ENCODE measurements around the gene RBM15B.
"Not testable (repeated sequence)": the region's sequence is repeated elsewhere in the genome, so short reads cannot be mapped to it uniquely, and the experiment has no call there.

The RBM15B gene

DNA sequence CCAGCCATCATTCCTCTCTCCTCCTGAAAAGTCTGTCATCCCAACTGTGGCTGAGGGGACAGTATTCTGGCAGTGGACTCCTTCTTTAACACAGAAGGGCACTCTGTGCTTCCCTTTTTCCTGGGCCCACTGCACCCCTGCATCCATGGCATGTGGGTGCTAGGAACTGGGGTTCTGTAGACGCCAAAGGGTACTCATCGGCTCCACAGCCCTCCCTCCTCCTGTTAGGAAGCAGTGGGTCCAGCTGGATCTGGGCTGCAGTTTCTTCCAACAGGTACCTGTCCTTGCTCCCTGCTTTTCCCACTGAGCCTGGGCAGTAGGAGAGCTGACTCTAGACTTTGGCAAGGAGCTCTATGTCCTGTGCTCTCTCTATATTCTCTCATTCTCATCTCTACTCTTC is 12.4 kb upstream of the RBM15B start:
- no peak for DNase-seq

DNA sequence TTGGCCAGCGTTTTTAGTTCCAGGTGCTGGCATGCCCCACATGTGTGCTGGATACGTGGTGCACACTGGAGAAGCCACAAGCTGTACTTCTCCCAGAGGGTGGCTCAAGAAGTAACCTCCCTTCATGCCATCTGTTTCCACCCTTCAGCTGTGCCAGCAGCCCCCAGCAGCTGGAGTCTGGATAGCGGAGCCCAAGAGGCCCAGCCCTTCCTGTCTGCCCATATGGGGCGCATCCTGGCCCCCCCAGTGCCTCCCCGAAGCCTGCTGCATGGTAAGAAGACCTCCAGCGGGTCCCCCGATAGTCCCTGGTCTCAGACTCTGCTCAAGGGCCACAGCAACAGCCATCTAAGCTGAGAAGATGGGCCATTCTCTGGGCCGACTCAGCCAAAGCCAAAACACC is 11.8 kb upstream of the RBM15B start:
- no peak for DNase-seq

DNA sequence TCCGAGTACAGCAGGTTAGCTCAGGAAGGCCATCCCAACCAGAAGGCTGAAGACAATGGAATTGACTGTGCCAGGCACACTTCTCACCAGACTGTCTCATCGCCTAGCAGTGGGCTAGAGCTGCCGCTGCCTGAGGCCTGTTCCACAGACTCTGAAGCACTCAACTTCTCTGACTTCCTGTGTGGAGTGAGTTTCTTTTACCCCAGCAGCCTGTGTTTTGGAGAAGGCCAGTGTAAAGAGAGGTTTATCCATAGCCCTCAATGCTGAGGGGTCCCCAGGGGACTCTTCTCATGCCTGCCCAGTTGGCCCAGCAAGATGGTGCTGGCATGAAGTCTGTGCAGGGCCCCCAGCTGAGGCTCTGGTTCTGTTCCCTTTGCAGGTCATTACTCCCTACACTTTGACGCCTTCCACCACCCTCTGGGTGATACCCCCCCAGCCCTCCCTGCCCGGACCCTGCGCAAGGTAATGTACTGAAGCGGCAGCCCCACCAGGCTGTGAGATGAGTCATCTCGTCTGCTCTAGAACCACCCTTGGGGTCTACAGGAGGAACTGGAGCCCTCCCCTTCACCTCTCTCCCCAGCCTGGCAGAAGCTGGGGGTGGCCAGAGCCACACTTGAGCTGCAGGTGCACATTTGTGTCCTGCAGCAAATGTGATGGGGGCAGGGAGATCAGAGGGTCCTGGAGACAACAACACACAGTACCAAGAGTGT is 11.2 kb upstream of the RBM15B start:
- no peak for DNase-seq

DNA sequence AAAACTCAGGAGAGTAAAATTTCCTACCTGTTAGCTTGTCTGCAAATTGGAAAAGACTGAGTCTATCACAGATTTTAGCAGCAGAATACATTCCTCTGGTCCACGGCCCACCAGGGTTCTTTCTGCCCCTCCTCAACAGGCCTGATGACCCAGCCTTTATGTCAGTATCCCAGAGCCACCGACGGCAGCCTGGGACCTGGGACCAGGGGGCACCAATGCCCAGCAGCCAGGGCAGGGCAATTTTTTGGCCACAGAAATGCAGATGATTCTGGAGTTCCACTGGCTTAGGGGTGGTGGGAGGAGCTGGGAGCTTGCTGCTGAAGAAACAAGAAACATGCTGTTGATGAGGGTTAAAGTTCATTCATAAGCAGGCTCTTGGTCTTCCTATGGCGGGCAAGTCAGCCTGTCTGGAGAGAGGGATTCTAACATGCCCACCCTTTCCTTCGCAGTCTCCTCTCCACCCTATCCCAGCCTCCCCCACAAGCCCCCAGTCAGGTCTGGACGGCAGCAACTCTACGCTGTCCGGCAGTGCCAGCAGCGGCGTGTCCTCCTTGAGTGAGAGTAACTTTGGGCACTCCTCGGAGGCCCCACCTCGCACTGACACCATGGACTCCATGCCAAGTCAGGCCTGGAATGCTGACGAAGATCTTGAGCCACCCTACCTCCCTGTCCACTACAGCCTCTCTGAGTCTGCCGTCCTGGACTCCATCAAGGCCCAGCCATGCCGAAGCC is 10.3 kb upstream of the RBM15B start:
- DNase-seq, result no peak

DNA sequence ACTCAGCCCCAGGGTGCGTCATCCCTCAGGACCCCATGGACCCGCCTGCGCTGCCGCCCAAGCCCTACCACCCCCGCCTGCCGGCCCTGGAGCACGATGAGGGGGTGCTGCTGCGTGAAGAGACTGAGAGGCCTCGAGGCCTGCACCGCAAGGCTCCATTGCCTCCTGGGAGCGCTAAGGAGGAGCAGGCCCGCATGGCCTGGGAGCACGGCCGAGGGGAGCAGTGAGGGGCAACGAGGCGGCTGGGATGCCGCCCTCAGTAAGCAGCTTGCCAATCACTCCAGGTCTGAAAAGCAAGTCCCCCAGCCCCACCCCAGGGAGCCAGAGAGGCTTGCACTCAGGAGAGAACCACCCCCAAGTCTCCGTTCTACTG is 9.8 kb upstream of the RBM15B start:
- no peak for DNase-seq

DNA sequence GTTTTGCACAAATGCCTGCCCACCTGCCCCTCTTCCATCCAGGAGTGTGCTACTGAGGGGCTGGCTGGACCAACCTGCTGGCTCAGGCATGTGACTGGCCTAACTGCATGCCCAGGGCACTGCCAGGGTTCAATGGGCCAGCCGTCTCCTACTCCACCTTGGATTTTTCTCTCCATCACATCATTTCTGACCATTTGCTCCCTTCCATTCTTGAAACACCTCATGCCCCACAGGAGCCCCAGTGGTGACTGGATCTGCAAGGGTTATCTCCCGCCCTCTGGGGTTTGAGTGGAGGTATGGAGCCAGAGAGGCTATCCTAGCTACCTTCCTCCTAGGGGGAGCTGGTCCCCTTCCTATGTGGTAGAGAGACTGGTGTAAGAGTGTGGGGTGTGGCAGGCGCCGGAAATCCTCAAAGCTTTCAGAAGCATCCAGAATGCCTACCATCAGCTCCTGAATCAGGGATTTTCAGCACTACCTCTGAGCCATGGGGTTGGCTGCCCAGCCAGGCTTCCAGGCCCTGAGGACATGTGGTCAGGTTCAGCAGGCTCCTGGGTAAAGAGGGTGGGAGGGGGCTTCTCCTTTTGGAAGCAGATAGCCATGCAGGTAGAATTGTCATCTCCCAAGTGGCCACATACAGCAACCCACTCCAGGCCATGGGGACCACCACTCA is 8.9 kb upstream of the RBM15B start:
- no peak for DNase-seq

DNA sequence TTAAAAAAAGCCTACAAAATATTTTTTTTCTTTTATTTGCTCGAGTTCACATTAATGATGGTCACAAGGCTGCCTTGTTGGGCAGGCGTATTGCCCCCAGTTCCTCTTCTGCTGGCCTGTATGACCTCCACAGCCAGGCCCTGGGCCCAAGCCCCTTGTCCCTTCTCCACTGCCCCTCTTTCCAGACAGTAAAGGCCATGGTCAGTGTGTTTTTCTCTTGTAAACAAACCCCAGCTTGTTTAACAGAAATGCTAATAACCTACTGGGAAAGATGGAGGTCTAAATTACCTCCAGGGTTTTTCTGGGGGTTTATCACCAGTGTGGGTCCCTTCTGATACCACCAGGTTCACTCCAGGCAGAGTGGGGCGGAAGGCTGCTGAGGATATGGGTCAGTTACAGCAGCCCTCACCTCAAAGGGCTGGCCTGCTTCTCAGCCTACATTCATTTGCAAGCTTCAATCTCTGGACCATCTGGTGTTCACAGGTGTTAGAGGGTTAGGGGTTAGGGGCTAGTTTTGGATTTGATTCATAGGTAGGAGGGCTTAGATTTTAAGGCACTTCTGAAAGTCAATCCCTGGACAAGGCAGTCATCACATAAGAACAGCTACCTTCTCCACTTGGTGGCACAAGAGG is 8.0 kb upstream of the RBM15B start:
- DNase-seq, result no peak

DNA sequence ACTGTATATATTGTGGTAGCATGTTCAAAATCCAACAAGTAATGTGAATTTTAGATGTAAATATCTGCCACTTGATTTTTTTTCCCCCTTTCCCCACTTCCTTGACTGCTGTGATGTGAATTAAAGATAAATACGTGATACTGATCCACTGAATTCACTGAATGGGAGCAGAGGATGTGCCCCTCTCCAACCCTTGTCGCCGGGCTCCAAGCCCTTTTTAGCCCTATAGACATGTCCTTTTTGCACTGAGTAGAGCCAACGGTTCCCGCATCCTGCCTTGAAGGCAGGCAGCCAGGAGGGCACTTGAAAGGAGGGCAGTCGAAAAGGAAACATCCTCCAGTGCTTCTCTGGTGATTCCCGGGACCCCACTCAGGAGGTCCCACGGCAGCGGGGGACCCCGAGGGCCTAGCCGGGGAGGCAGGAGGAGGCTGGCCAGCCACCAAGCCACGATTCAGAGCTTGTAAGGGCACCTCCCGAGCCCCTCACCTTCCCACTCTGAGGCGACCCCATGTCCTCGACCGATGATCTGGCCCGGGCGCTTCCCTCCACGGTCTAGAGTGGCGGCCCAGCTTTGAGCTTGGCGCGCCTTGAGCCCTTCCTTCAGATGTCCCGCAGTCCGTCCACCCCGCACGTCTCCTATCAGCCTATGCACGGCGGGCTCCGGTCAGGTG is 6.9 kb upstream of the RBM15B start:
- DNase-seq, result peak; percentile 27

DNA sequence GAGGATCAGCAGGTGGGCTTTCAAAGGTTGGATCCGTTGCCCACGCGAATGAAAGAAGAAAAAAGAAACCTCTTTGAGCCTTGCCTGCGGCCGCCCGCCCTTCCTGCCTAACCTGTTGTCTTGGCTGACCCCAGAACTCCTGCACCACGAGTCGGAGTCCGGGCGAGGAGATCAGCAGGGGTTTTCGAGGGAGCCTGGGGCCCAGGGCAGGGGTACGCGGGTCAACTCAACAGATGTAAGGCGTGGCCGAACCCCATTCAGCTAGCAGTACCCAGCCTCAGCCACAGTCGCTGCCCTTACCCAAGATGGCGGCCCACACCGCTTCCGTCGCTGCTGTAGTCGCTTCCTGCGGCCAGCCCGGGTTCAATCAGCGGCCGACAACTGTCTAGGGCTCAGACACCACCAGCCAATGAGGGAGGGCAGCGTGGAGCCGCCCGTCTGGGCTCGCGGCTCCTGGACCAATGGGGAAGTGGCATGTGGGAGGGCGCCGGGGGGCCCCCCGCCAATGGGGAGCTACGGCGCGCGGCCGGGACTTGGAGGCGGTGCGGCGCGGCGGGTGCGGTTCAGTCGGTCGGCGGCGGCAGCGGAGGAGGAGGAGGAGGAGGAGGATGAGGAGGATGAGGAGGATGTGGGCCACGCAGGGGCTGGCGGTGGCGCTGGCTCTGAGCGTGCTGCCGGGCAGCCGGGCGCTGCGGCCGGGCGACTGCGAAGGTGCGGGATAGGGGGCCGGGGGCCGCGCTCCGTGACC is 6.2 kb upstream of the RBM15B start, which contains the start of gene MANF:
Gene MANF (plus strand): TSS at position 566 of the 748 bp plus-strand sequence. CDS start 52 bp downstream, at position 618.
- DNase-seq, result peak; percentile 99

DNA sequence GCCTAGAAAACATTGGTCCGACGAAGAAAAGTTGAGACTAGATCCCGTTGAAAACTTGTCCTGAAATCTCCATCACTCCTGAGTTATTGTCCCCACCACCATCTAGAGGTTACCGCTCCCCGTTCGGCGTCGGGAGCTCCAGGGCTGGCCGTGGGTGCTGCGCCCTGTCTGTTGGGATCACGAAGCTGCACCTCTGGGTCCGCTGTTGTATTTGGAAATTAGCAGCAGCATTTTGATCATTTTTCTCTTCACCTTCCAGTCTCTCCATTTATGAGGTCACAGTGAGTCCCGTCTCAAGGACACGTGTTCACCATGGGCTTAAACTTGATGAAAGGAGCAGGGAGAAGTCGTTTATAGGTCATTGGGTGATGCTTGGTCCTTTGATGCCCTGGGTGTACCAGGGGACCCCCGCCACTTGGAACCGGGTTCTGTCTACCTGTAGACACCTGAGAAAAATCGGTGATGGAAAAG is 5.4 kb upstream of the RBM15B start:
- no peak for DNase-seq

DNA sequence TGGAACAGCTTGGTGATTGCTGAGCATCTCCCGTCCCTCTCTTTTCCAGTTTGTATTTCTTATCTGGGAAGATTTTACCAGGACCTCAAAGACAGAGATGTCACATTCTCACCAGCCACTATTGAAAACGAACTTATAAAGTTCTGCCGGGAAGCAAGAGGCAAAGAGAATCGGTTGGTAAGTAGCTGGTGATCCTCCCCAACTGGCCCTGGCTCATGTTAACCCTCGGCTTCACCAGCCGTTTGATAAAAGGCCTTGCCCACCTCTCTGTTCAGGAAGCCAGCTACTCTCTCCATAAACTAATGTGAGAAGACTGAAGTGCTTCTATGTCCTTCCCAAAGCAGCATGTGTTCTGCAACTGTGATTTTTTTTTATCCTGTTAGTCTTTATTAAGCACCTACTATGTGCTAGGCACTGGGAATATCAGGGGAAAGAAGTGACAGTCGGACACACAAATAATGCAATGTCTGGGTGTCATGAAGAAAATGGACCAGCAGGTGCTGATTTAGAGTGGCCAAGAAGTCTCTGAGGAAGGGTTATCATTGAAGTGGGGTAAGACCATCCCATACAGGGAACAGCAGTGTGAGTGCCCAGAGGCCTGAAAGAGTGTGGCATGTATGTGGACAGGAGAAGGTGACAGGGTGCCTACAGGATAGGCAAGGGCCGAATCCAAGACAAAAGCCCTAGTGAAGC is 4.8 kb upstream of the RBM15B start:
- DNase-seq, result no peak

DNA sequence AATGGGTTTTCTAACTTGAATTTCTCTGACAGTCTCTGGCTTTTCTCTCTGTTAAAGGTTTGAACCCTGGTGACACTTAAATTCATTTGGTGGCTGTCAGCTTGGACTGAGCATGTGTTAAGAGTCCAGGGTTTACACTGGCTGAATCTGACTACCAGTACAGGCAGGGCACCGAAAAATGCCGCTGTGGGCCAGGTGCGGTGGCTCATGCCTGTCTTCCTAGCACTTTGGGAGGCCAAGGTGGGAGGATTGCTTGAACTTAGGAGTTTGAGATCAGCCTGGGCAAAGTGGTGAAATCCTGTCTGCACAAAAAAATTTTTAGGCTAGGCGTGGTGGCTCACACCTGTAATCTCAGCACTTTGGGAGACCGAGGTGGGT is 4.2 kb upstream of the RBM15B start:
- no peak for DNase-seq

DNA sequence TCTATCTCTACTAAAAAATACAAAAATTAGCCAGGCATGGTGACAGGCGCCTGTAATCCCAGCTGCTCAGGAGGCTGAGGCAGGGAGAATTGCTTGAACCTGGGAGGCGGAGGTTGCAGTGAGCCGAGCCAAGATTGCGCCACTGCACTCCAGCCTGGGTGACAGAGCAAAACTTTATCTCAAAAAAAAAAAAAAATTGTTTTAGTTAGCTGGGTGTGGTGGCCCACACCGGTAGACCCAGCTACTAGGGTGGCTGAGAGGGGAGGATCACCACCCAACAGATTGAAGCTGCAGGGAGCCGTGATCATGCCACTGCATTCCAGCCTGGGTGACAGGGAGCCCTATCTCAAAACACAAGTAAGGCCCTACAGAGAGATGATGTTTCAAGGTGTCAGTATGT is 3.8 kb upstream of the RBM15B start:
- not testable (repeated sequence) for DNase-seq

DNA sequence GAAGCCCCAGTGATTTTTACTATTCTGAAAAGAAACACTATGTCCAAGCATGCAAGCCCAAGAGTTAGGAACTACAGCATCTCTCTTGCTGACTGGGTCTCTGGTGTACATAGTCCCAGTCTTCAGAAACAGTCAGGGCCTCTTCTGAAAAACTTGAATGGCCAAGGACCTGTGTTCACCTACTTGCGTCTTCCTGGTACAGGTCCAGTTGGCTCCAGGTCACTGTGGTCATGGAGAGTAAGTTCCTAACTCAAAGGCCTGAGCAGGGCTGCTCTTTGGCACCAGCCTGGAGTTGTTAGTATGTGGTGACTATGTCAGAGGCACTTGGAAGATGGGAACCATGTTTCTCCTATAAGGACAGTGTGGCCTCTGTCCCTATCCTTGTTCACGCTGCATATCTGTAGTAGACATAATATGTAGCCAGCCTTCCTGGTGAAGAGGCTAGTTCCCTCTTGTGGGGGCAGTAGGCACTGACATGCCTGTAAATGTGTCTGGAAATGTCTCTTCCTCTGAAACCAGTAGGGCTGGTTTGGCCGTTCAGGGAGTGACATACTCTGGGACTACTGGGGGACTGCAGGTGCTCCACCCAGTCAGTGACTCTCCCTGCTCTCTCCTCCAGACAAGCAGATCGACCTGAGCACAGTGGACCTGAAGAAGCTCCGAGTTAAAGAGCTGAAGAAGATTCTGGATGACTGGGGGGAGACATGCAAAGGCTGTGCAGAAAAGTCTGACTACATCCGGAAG is 2.6 kb upstream of the RBM15B start:
- DNase-seq, result peak; percentile 39

DNA sequence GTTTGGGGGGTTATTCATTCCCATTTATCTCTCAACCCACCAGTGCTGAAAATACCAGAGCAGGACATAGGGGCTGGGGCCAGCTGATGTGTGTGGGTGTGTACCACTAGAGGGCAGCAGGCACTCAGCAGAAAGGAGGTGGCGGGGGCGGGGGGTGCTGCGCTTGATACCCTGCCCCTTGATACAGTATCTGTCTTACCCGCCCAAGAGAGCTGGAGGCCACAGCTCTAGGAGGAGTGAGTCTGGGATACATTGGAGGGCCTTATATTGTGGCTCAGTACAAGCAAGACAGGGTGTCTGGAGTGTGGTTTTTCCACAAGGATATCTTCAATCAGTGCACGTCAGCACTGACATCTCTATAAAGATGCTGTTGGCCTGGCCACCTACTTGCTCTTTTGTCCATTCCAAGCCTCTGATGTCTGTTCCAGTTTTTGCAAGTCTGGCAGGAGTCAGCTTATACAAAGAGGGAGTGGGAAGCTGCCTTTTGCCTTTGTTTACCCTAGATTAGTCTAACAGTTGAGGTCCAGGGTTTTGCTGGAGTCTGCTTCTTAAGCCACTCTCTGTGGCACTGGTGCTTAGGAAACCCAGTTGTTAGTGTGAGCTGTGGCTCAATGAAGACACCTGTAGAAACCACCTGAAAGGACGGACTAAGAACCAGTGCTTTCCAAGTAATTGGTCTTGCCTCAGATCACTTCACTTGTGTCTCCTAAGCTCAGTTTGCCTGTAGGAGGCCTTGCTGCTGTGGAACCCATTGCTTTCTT is 1.5 kb upstream of the RBM15B start:
- peak; percentile 43 for DNase-seq

DNA sequence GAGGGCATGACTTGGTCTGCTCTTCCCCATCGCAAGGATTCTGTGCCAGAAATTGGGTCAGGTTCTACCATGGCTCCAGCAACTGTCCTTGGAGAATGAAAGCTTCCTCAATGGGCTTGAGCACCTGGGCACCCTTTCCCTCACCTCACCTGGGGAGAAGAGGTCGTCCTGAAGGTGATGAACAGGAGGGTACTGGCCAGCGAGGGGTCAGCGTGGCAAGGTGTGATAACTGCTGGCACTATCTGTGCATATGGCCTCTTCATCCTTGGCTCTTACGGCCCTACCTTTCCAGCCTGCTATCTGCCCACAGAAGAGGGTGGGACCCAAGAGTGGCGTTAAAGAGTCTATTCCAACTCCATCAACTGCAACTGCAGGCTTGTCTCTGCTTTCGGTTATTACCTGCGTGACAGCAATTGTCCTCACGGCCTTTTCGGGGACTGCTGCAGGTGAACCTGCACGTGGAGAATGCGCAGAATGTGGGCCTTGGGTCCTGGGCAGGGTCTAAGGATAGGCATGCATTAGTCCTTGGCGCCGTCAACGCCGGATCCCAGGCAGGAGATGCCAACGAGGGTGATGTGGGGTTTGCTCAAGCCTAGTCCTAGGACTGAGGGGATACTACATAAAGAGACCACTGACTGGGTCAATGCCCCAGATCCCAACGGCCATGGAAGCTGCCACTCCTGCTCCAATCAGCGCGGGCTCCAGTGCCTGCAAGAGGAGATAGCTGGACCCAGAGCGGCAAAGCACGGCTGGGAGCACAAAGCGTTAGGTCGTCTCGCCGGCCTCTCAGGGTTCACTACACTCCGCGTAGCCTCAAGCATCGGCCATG is 625 bp upstream of the RBM15B start:
- no peak for DNase-seq

DNA sequence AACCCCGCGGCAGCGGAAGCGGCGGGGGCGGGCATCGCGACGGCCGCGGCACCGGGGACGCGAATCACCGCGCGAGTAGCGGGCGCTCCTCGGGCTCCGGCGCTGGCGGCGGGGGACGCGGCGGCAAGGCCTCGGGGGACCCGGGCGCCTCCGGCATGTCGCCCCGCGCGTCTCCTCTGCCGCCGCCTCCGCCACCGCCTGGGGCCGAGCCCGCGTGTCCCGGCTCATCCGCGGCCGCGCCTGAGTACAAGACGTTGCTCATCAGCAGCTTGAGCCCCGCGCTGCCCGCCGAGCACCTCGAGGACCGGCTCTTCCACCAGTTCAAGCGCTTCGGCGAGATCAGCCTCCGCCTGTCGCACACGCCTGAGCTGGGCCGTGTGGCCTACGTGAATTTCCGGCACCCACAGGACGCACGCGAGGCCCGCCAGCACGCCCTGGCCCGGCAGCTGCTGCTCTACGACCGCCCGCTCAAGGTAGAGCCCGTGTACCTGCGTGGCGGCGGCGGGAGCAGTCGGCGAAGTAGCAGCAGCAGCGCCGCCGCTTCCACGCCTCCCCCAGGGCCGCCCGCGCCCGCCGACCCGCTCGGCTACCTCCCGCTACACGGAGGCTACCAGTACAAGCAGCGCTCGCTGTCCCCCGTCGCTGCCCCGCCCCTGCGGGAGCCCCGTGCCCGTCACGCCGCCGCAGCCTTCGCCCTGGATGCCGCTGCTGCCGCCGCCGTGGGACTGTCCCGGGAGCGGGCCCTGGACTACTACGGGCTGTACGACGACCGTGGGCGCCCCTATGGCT is 675 bp downstream of the RBM15B start:
- DNase-seq, result no peak
